Central memory CD4-positive, alpha-beta T cell (primary cell): ENCODE data around the gene CDK2.
"Not testable (repeated sequence)": the region's sequence is repeated elsewhere in the genome, so short reads cannot be mapped to it uniquely, and the experiment has no call there.

Experiments
- DNase-seq: peaks from one replicate; pipeline ENCODE4 v3.0.0; 2022
- total RNA-seq, 3 experiments: gene quantifications; one replicate each; lab custom pipeline; 2026; lab: John Stamatoyannopoulos, UW

CDK2 gene
- 15.1 to 39.0 (median 21.6) reads per million in 3 experiments for total RNA-seq

DNA sequence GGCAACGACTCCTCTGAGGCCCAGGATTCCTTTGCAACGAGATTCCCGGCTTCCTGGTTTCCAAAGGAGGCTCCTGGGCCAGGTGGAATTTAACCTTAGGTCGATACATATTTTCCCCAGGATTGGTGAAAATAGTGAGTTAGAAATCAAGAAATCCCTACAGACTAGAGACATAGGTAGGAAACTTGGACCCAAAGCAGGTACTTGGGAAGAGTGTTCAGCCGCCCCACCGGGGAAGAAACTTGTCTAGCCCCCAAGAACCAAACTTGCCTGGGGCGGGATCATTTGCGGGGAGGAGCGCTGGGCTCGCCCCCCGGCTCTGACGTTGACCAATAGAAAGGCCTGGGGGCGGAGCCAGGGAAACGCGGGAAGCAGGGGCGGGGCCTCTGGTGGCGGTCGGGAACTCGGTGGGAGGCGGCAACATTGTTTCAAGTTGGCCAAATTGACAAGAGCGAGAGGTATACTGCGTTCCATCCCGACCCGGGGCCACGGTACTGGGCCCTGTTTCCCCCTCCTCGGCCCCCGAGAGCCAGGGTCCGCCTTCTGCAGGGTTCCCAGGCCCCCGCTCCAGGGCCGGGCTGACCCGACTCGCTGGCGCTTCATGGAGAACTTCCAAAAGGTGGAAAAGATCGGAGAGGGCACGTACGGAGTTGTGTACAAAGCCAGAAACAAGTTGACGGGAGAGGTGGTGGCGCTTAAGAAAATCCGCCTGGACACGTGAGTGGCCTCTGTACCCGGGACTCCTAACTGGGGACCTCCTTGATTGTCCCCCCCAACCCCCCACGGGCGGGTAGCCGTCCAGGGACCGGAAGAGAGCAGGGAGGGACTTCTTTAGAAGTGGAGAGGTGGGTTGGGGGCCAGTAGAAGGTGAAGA is at the start of gene CDK2:
CDK2 (plus strand) TSS at position 423 of the 874 bp plus-strand sequence; CDS start at position 602, 179 bp downstream.
- peak; percentile 78 for DNase-seq

DNA sequence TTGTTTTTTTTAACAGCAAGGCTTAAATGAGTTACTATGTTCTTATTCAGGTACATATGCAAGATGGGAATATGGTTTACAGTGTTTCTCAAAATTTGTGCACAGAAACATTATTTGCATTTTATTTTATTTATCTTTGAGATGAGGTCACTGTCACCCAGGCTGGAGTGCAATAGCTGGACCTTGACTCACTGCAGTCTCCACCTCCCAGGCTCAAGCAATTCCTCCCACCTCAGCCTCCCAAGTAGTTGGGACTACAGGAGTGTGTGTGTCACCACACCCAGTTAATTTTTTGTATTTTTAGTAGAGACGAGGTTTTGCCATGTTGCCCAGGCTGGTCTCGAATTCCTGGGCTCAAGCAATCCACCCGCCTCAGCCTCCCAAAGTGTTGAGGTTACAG is 47.6 kb upstream of the CDK2 start:
- DNase-seq: not testable (repeated sequence)

DNA sequence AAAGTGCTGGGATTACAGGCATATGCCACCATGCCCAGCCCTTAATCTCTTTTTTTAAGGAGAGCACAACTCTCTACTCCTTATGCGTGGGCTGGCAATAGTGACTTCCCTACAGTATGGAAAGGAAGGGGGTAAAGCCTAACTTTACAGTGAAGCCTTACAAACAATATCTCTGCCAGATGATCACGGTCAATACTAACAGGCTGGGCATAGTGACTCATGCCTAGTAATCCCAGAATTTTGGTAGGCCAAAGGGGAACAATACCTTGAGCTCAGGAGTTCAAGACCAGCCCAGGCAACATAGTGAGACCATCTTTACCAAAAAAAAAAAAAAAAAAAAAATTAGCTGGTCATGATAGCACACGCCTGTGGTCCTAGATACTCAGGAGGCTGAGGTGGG is 44.5 kb upstream of the CDK2 start:
- no peak for DNase-seq

DNA sequence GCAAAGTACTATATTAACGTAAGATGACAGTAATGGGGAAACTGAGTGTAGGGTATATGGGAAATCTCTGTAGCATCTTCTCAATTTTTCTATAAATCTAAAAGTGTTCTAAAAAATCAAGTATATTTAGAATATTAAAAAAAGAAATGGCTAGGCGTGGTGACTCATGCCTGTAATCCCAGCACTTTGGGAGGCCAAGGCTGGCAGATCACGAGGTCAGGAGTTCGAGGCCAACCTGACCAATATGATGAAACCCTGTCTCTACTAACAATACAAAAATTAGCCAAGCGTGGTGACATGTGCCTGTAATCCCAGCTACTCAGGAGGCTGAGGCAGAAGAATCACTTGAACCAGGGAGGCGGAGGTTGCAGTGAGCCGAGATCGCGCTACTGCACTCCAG is 43.0 kb upstream of the CDK2 start:
- not testable (repeated sequence) for DNase-seq

DNA sequence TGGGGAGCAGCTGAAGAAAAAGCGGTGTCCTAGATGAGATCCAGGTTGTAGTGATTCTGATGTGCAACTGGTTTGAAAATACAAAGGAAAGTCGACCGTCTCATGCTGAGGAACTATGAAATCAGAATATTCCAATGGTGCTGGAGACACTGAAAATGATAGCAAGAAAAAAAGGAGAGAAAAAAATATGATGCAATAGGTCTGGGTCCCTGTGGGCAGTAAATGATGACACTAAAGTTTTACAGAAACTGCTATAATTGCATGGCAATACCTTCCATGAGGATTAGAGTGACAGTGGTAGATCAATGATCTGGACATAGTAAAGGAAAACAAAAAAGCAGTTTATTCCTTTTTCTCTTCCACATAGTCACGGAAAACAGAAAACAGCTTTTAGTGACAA is 41.3 kb upstream of the CDK2 start:
- DNase-seq: no peak

DNA sequence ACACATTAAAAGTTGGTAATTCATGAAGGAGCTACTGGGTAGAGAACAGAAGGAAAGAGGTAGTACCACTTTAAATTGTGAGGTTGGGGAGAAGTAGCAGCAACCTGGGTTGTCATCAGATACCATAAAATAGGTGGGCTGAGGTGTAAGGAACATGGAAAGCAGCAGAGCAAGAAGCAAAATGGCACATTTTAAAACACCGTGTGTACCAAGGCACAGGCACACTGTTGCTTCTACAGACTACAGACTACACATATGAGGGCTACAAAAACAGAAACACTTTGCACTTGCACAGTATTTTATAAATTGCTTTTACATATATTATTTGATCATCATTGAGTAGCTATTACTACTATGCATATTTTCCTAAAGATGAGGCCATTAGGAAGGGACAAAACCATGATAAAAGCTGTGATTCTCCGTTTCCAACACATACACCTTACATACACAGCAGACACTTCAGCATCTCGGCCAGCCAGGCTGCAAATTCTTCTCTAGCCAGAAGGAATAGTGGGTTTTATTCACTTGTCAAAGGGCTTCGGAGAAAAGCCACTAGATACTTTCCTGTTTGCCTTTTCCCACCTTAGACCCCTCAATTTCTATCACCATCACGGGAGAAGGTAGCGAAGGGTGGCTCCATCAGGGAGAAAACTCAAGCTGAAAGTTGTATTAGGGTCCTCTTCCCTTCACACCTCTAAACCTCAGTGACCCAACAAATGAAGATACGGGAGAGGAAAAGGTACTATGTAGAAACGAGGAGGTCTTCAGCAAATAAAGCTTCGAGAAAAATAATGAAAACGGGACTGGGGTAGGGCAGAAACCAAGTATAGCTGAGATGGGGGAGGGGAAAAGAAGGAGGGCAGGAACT is 40.5 kb upstream of the CDK2 start:
- DNase-seq: no peak

DNA sequence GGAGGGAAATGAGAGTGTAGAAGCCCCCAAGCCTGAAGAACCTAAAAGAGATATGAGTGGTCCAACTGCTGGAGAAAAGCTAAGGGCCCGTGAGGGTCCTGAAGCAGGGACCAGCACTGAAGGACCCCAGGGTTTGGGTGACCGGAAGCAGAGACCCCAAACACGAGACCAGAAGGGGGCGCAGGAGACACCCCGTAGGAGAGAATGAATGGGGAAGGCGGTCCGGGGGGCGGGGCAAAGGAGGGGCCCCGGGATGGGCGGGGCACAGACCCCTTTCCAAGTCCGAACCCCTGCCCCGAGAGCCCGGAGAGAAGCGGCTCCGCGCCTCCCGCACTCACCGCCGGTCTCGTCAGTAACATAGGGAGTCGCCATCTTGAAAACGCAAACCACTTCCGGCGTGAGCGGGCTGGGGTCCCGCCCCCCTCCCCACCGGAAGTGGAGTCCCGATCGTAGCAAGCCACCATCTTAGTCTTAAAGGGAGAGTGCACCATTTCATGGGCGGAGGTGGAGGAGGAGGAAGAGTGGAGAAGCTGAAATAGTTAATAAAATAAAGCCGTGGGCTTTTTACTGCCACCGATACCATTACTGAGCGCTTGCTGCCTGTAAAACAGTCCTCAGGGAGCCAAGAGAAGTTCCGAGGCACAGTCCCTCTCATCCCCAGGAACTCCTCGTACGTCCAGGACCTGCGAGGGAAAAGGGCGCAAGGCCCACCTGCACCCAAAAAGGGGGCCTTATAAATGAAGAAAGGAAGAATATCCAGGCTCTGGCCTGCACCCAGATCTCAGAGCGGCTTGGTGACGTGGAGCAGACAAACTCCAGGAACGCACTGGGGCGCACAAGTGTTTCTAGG is 39.7 kb upstream of the CDK2 start:
- DNase-seq: peak; percentile 83

DNA sequence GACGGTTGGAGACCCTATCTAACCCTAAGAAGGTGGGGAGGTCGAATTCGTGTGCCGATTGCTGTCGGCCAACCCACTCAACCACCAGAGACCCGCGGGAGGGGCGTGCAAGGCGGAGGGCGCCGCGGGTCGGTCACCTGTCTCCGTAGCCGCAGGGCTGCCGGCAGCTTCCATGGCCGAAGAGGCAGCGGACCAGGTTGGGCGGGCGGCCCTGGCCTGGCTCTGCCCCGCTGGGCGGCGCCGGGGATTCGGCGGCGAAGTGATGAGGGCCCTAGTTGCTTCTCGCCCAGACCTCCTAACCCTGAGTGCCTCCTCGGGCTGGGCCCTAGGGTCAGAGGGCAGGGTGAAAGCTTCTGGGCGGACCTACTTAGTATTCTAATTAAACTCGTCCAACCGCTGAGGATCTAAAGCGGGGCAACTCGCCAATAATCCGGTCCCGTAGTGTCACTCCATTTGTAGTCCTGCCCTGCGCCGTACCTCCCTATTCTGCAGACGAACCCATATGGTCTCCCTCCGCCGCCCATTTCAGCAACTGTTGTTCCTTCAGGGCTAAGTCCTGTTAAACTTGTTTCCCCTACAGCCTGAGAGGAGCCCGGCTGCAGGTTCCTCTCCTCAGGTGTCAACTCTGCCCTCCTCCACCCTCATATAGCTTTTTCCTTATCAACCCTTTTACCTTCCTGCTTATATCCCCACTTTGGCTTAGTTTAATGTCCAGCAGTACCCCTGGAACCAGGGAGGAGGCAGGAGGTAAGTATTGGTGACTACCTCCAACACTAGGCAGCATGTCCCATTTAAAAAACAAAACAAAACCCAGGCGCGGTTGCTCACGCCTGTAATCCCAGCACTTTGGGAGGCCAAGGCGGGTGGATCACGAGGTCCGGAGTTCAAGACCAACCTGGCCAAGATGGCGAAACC is 38.8 kb upstream of the CDK2 start, which contains the start of gene PYM1:
PYM1 (minus strand) TSS at position 307 of the 915 bp plus-strand sequence; CDS start at position 174, 133 bp downstream.
- DNase-seq: peak; percentile 56

DNA sequence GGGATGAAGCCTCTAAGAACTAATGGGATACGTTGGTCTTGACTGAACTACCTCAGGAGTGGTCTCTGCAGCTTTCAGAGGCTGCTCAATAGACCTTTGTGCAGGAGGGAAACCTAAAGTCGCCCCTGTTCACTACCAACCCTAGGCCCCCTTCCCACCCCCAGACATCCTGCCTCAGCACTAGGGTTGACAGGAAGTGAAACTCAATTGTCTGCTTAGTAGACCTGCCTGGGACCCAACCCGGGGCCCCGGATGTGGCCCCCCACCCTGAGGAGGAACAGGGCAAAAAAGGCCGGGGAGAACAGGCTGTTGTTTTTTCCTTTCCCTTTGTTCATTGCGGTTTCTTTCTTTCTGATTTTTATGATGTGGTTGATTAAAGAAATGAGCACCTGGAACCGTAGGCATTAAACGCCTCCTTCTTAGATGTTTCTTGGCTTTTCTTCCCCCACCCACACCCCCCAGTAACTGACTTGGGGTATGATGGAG is 37.3 kb upstream of the CDK2 start:
- DNase-seq: peak; percentile 96

DNA sequence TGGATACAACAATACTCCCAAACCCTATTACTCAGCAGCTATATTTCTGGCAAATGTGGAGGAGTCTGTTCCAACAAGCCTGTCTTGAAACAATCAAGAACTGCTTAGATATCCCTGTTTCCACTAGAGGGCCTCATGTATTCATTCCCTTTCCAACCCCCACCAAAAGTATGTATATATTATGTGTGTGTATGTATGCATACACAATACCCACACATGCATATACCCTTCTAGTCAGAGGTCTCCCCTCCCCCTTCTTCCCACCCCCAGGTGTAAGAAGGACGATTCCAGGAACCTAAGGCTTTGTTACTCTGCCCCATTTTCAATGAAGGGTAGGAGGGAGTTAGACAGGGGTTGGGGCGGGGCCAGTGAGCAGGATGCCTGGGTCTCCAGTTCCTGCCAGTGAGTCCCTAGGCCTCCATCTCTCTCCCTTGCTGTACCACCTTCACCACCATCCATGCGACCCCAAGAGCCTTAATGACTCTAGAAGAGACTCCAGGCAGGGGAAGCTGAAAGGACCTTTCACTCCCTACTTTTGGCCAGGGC is 35.8 kb upstream of the CDK2 start, which contains the start of gene DGKA:
DGKA (plus strand) TSS at position 392 of the 546 bp plus-strand sequence. CDS start 5,342 bp downstream, outside the sequence.
- peak; percentile 68 for DNase-seq

DNA sequence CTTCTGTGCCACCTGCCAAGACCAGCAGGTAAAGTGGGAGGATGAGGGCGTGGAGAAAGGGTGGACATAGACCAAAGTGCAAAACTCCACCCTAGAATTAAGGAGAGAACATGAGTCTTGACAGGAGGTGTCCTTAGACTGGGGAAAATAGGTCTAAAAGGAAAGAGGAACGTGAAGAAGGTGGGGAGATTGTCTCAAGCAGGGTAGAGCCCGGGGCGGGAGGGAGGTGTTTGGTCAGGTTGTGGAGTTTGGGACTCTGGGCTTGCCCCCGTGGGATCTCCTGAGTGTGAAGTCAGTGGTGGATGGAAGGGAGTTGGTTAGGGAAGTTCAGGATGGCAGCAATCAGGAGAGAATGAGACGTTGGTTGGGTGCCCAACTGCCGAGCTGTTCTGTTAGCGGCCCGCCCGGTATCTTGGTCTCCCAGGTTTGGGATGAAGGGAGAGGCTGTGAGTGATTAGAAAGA is 35.3 kb upstream of the CDK2 start:
- no peak for DNase-seq

DNA sequence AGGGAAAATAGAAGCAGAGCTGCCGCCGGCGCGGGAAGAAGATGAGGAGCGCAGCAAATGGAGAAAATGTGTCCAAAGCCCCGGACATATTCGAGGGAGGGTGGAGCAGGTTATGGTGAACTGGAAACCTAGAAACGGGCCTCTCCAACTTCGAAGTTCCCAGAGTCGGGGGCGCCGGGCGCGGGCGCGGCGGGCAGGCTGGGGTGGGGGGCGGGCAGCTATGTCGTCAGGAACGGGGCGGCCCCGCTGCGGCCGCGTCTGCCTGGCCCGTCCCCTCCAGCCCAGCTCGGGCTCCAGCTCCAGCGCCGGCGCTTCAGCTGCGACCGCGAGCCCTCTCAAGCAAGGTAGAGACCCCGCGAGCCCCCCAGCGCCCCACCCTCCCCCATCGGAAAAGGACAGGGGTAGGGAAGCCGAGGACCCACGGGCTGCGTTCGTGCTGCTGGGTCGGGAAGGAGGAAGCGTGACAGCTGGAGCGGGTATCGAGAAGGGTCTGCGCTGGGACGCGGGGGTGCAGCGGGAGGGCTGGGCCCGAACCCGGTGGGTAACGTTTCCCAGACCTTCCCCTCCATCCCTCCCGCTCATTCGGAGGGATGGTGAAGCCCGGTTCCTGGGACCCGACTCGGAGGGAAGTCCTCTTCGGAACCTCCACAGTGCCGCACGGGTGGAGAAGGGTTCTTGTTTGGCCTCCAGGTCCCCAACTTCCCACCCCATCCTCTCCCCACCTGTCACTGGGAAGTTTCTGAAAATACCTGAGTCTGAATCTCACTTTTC is 34.7 kb upstream of the CDK2 start:
- DNase-seq: no peak

DNA sequence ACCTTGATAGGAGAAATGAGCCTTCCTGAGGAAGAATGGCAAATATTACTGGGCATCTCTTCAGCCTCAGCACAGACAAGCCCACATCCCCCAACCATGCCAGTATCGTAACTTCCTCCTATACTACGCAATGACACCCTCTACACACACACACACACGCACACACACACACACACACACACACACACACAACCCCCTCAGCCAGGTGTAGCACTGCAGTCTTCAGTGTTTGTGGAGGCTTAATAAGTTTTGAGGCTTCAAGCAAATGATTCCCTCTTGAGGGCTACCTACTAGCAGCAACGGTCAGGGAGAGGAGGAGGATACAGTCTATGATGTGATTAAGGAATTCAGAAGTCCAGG is 34.1 kb upstream of the CDK2 start:
- peak; percentile 52 for DNase-seq

DNA sequence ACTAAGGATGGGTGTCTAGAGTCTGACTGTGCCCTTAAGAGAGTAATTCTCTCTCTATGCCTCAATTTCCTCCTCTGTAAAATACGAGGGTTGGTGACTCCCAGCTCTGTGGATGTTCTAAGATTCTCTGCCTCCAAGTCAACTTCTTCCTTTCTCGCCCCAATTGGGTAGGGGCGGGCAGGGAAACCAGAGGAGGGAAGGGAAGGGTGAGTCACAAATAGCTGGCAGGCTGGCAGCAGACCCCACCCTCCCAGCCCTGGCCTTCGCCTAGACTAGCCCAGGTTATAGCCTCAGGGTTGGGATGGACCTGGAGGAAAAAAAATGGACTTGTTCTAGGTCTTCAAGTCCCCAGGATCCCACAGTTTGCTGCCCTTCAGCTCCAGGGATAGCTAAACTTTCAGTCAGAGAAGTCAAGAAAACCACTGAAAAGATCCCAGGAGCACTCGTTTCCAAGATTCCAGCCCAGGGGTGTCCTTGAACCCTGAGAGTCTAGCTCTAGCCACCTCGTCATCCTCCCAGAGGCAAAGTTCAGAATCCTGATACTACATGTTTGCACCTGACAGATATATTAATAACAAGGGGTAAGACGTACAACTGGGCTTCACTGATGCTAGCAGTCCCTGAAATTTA is 33.3 kb upstream of the CDK2 start:
- no peak for DNase-seq

DNA sequence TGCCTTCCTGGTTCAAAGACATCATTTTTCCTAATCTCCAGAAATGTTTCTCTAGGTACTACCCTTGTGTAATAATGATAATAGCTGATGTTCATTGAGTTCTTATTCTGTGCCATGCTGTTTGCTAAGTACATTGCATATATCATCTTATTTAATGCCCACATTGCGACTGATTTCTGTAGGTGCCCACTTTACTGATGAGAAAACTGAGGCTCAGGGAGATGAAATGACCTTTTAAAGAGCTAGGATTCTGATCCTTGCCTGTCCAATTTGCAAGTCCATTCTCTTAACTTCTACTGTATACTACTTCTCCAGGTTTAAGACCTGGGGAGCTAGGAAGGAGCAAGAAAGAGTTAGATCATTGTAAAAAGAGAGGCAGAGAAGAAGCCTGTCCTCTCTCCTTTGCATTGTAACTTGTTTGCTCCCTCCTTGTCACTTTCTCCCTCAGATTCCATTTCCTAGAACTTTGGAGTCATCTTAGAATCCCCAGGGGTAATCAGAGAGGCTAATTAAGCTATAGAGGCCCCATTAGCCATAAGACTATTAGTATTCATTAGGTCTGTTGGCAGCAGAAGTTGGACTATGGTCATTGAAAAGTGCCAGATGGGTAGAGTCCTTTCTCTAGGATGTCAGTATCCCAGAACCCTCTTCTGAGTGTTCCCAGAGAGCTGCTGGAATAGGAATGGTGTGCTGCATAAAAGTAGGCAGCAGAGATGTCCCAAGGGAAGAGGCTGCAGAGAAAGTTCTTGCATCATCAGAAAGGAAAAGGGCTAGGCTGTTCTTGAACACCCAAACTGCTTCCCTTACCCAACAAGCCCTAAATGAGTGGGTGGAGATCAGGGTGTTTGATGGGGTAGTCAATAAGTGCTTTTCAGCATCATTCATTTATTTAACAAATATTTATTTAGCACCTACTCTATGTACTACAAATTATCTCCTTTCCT is 32.6 kb upstream of the CDK2 start:
- DNase-seq: no peak

DNA sequence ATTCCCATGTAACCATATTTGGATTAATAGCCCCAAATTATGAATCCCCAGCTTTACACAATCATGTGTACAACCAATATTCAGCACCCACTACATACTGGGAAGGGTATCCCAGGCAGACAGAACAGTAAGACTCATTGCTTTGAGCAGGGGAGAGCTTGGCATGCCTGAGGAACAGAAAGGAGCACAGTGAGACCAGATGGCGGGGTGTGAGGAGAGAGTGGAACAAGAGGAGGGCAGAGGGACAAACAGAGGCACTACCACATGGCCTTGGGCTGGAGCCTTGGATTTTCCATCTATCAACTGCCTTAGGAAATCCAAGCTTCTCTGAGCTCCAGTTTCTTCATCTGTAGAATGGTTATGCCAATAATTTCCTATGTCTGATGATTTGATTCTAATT is 31.9 kb upstream of the CDK2 start:
- DNase-seq: no peak

DNA sequence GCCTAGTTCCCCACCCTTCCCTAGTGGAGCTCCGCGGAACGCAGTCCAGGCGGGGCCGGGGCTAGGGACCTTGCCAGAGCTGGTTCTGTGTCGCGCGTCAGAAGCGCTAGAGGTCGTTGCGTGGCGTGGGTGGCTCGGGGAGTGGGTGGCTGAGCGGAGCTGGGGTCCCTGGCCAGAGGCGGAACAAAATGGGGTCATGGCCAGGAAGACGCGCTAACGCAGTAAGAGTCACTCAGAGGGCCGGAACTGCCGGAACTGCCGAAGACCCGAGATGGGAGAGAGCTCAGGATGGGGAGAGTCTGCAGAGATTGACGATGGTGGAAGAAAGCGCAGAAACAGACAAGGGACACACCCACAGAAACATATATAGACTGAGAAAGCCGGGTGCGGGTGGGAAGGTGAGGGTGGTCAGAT is 30.9 kb upstream of the CDK2 start:
- DNase-seq: peak; percentile 18

DNA sequence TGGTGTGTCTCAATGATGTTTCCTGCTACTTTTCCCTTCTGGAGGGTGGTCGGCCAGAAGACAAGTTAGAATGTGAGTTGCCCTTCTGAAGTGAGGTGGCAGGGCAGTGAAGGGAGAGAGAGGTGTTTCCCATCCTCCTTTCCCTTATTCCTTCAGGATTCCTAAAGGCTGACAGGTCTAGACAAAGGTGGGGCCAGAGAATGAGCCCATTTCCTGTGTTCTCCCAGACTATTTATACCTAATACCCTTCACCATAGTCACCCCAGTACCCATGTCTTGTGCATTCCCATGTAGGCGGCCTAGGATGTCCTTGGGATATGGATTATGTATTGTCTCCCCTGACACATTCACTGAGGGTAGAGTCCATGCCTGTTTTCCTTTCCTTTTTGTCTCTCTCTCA is 28.6 kb upstream of the CDK2 start:
- DNase-seq: no peak
